Loucy (cell line): Measurements from ENCODE around the gene TRIM67.

ENCODE experiments used
- H2AFZ ChIP-seq: fragments of 200-600 bp; sonication (generic); 2 replicates; pipeline ENCODE4 v1.6.0; 2016; ENCODE audit warnings: antibody characterized with exemption, mild to moderate bottlenecking, low read length, moderate library complexity
- H3F3A ChIP-seq: fragments of 200-600 bp; 2 replicates; pipeline ENCODE4 v1.6.0; 2016; ENCODE audit warnings: antibody characterized with exemption, low read depth, mild to moderate bottlenecking
- H3K27me3 ChIP-seq: fragments of 200-600 bp; sonication (generic); 2 replicates; pipeline ENCODE4 v1.6.1; 2014; ENCODE audit warnings: low read length, mild to moderate bottlenecking; ENCODE audit not compliant: insufficient read depth, poor library complexity, severe bottlenecking
- H3K36me3 ChIP-seq: fragments of 200-600 bp; sonication (generic); 2 replicates; pipeline ENCODE4 v1.6.1; 2016; ENCODE audit warnings: low read length; ENCODE audit not compliant: insufficient read depth
- H3K4me1 ChIP-seq: fragments of 200-600 bp; sonication (generic); 2 replicates; pipeline ENCODE4 v1.5.1; 2014; ENCODE audit warnings: low read length, mild to moderate bottlenecking; ENCODE audit not compliant: insufficient read depth, poor library complexity, severe bottlenecking
- H3K4me2 ChIP-seq: fragments of 200-600 bp; sonication (generic); 2 replicates; pipeline ENCODE4 v1.6.0; 2014; ENCODE audit warnings: antibody characterized with exemption, low read length, low read depth, mild to moderate bottlenecking; ENCODE audit not compliant: poor library complexity, severe bottlenecking
- H3K4me3 ChIP-seq: fragments of 200-600 bp; sonication (generic); 2 replicates; pipeline ENCODE4 v1.5.1; 2014; ENCODE audit warnings: low read length, mild to moderate bottlenecking, mixed read lengths; ENCODE audit not compliant: poor library complexity, severe bottlenecking
- H3K79me2 ChIP-seq: fragments of 200-600 bp; sonication (generic); 2 replicates; pipeline ENCODE4 v1.6.1; 2014; ENCODE audit warnings: low read length; ENCODE audit not compliant: insufficient read depth
- H3K9ac ChIP-seq: fragments of 200-600 bp; sonication (generic); 2 replicates; pipeline ENCODE4 v1.6.0; 2014; ENCODE audit warnings: mild to moderate bottlenecking, low read depth, low read length, moderate library complexity; ENCODE audit not compliant: poor library complexity, severe bottlenecking
- H3K9me2 ChIP-seq: fragments of 200-600 bp; sonication (generic); replicated peaks from 2 replicates; pipeline ENCODE4 v1.6.1; 2016; ENCODE audit warnings: low read depth, low read length, mixed read lengths
- H3K9me3 ChIP-seq: fragments of 200-600 bp; sonication (generic); 2 replicates; pipeline ENCODE4 v1.6.1; 2014; ENCODE audit warnings: mild to moderate bottlenecking, antibody characterized with exemption, low read length, low read depth; ENCODE audit not compliant: insufficient read depth
- H4K20me1 ChIP-seq: fragments of 200-600 bp; sonication (generic); 2 replicates; pipeline ENCODE4 v1.6.0; 2014; ENCODE audit warnings: antibody characterized with exemption, low read length, mild to moderate bottlenecking; ENCODE audit not compliant: insufficient read depth, poor library complexity, severe bottlenecking
- EZH2phosphoT487 ChIP-seq: fragments of 200-600 bp; IDR thresholded peaks from 2 replicates; pipeline ENCODE4 v1.6.1; 2018; ENCODE audit warnings: antibody characterized with exemption, mild to moderate bottlenecking, moderate library complexity, borderline replicate concordance
- TF ChIP-seq, protein P1 (sequence below): fragments of 200-600 bp; sonication (generic); conservative IDR thresholded peaks from 2 replicates; pipeline ENCODE4 v1.5.1; 2014; ENCODE audit warnings: mild to moderate bottlenecking, antibody characterized with exemption, low read length

The TRIM67 gene

DNA sequence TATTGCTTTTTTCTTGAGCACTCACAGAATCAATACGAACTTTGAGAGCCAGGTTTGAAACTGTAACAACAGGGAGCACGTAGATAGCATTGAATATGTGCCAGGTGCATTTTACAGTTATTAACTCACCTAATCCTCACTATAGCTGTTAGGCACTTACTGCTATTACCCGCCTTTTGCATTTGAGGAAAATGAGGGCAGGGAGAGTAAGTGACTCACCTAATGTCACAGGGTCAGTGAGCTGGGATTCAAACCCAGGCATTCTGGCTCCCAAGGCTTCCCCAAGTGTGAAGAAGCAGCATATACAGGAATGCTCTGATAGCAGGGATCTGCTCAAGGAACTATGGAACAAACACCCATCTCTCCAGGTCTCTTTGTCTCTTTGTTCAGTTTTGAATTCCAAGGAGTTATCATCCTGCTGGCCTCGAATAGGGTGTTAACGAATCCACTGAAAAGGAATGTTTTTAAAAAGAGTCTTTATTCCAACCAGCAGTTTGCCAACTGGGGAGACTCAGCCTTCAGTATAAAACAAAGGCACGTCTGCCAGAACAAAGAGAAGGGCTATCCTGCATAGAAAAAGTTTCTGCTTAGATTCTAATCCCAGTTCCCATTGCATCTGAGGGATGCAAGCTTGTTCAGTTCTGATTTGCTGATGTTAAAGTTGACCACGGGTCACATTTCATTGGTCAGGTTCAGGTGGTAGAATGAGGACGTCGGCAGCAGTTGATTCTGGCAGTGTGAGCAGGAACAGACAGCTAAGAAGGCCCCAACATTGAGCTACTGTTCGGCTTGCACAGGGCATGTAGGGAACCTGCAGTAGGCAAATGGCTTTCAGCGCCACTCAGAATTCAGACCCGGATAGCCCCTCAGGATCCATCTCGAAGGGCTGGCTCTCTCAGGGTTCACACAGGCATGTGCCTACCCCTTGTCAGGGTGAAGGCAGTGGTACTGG, 22.1 kb downstream of the TRIM67 start:
- H3K4me1 ChIP-seq, result no peaks in the 10 kb centered on the region
- H3K4me3 ChIP-seq, result no peak overlapping the region
- H2AFZ ChIP-seq, result no peak overlapping the region
- no peaks in the 10 kb centered on the region for H4K20me1 ChIP-seq
- H3K9ac ChIP-seq, result no peak overlapping the region
- no peak overlapping the region for H3K4me2 ChIP-seq
- H3K79me2 ChIP-seq, result no peaks in the 10 kb centered on the region
- H3K9me3 ChIP-seq, result no peaks in the 10 kb centered on the region
- H3K9me2 ChIP-seq, result no peaks in the 10 kb centered on the region
- no peaks in the 10 kb centered on the region for H3F3A ChIP-seq
- no peaks in the 10 kb centered on the region for H3K27me3 ChIP-seq
- TF ChIP-seq, protein P1, sequence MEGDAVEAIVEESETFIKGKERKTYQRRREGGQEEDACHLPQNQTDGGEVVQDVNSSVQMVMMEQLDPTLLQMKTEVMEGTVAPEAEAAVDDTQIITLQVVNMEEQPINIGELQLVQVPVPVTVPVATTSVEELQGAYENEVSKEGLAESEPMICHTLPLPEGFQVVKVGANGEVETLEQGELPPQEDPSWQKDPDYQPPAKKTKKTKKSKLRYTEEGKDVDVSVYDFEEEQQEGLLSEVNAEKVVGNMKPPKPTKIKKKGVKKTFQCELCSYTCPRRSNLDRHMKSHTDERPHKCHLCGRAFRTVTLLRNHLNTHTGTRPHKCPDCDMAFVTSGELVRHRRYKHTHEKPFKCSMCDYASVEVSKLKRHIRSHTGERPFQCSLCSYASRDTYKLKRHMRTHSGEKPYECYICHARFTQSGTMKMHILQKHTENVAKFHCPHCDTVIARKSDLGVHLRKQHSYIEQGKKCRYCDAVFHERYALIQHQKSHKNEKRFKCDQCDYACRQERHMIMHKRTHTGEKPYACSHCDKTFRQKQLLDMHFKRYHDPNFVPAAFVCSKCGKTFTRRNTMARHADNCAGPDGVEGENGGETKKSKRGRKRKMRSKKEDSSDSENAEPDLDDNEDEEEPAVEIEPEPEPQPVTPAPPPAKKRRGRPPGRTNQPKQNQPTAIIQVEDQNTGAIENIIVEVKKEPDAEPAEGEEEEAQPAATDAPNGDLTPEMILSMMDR, result no peak
- TF ChIP-seq EZH2phosphoT487, result no peak
- no peaks in the 10 kb centered on the region for H3K36me3 ChIP-seq

DNA sequence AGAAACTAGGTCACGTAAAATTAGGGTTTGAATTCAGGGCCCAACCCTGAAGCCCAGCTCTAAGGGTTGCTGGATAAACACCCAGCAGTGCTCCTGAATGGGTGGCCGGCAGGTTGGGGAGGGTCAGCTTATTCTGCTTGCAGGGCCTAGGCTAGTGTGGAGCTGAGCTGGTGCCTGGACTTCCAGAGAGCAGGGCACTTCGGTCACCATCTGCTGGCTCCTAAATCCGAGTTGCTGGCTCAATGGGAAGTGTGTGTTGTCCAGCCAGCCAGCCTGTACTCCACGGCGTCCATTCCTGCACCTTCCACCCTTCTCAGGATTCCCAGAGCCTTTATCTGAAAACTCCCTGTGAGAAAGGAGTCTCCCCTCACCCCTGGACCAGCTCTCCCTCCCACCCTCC, 23.0 kb downstream of the TRIM67 start:
- H4K20me1 ChIP-seq, result no peaks in the 10 kb centered on the region
- H3K27me3 ChIP-seq, result no peaks in the 10 kb centered on the region
- no peak overlapping the region for H3K4me2 ChIP-seq
- TF ChIP-seq, protein P1, result no peak
- H3K9ac ChIP-seq, result no peak overlapping the region
- H3K9me2 ChIP-seq, result no peaks in the 10 kb centered on the region
- no peak overlapping the region for H3K4me3 ChIP-seq
- H3K36me3 ChIP-seq, result no peaks in the 10 kb centered on the region
- H3K4me1 ChIP-seq, result no peaks in the 10 kb centered on the region
- H2AFZ ChIP-seq, result no peak overlapping the region
- no peaks in the 10 kb centered on the region for H3F3A ChIP-seq
- no peaks in the 10 kb centered on the region for H3K9me3 ChIP-seq
- H3K79me2 ChIP-seq, result no peaks in the 10 kb centered on the region

DNA sequence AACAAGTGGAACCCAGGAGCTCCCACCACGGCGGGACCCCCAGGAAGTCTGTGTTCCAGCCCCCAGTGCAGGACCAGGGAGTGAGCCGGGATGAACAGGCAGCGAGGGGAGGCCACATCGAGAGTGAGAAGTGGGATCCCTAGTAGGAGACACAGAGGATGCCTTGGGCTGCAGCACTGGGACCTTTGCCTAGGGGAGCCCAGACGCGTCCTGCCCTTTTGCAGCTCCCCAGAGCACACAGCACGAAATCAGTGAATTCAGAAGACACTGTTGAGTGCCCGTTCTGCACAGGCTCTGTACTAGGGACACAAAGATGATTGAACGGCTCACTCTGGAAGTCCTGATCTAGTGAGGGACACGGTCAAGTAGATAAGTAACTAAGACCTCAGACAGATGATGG, 23.5 kb downstream of the TRIM67 start:
- no peaks in the 10 kb centered on the region for H3K79me2 ChIP-seq
- H4K20me1 ChIP-seq, result no peaks in the 10 kb centered on the region
- no peaks in the 10 kb centered on the region for H3K27me3 ChIP-seq
- no peak overlapping the region for H3K9ac ChIP-seq
- H3K9me3 ChIP-seq, result no peaks in the 10 kb centered on the region
- H3K4me3 ChIP-seq, result no peak overlapping the region
- H3K4me2 ChIP-seq, result no peak overlapping the region
- no peaks in the 10 kb centered on the region for H3K9me2 ChIP-seq
- no peaks in the 10 kb centered on the region for H3F3A ChIP-seq
- no peak overlapping the region for H2AFZ ChIP-seq
- H3K4me1 ChIP-seq, result no peaks in the 10 kb centered on the region
- H3K36me3 ChIP-seq, result no peaks in the 10 kb centered on the region
- no peak for TF ChIP-seq EZH2phosphoT487
- TF ChIP-seq, protein P1, result no peak
